HEK293 (cell line): ENCODE results near the gene PET100.

Experiments used
- CTCF ChIA-PET: fragments of 350-600 bp; formaldehyde crosslinking; extraction: SDS; loops from one replicate; lab custom pipeline; 2021; ENCODE audit warnings: antibody characterized with exemption; lab: Yijun Ruan, JAX
- POLR2A ChIA-PET: fragments of 300-600 bp; formaldehyde crosslinking; extraction: SDS; loops from one replicate; lab custom pipeline; 2020; ENCODE audit warnings: antibody characterized with exemption, inconsistent platforms; lab: Yijun Ruan, JAX
- H3K27ac ChIP-seq: fragments of 200-500 bp; sonication (Bioruptor generic); 2 replicates; pipeline ENCODE4 v1.5.1; 2014; ENCODE audit warnings: low read depth, low read length, control low read depth, inconsistent platforms; ENCODE audit errors: extremely low read depth
- H3K36me3 ChIP-seq, 2 experiments: fragments of 200-500 bp in 1 of 2; sonication (Bioruptor generic) in 1 of 2; 1 replicate in 1 of 2; 2 replicates in 1 of 2; pipeline ENCODE4 v1.5.1; 2014 to 2017; ENCODE audit warnings: inconsistent platforms in 2 of 2, low read length in 2 of 2; ENCODE audit not compliant: control insufficient read depth in 2 of 2, insufficient read depth in 1 of 2
- H3K4me1 ChIP-seq: fragments of 200-500 bp; sonication (Bioruptor generic); 2 replicates; pipeline ENCODE4 v1.5.1; 2014; ENCODE audit warnings: mild to moderate bottlenecking, low read length, inconsistent platforms; ENCODE audit not compliant: control insufficient read depth, insufficient read depth
- H3K4me3 ChIP-seq: 2 replicates; pipeline ENCODE4 v1.5.1; 2011; ENCODE audit warnings: low read depth, mild to moderate bottlenecking, control low read depth, low read length, moderate library complexity
- H3K9me3 ChIP-seq: fragments of 200-500 bp; sonication (Bioruptor generic); 2 replicates; pipeline ENCODE4 v1.5.1; 2014; ENCODE audit warnings: low read depth, low read length, inconsistent platforms; ENCODE audit not compliant: control insufficient read depth, insufficient read depth
- EGR2 ChIP-seq: fragments of 450-650 bp; formaldehyde crosslinking; IDR thresholded peaks from 2 replicates; pipeline ENCODE4 v1.5.1; 2016; ENCODE audit warnings: low read depth, missing biosample characterization, missing genetic modification characterization
- PRDM1 ChIP-seq: fragments of 450-650 bp; formaldehyde crosslinking; IDR thresholded peaks from 2 replicates; pipeline ENCODE4; 2016; ENCODE audit warnings: missing biosample characterization, missing genetic modification characterization
- TRIM28 ChIP-seq: IDR thresholded peaks from 2 replicates; pipeline ENCODE4 v1.6.1; 2011; ENCODE audit warnings: low read length, control low read depth, borderline replicate concordance
- ZBTB1 ChIP-seq: fragments of 450-650 bp; formaldehyde crosslinking; IDR thresholded peaks from 2 replicates; pipeline ENCODE4 v1.5.1; 2016; ENCODE audit warnings: missing biosample characterization, missing genetic modification characterization
- ZBTB17 ChIP-seq: fragments of 450-650 bp; formaldehyde crosslinking; IDR thresholded peaks from 2 replicates; pipeline ENCODE4 v1.5.1; 2016; ENCODE audit warnings: missing biosample characterization, missing genetic modification characterization
- ZNF146 ChIP-seq: fragments of 450-650 bp; formaldehyde crosslinking; IDR thresholded peaks from 2 replicates; pipeline ENCODE4 v1.5.1; 2016; ENCODE audit warnings: missing biosample characterization, missing genetic modification characterization
- ZNF211 ChIP-seq: fragments of 450-650 bp; formaldehyde crosslinking; IDR thresholded peaks from 2 replicates; pipeline ENCODE4 v1.5.1; 2016; ENCODE audit warnings: low read depth, missing biosample characterization, missing genetic modification characterization
- ZNF266 ChIP-seq: fragments of 450-650 bp; formaldehyde crosslinking; IDR thresholded peaks from 2 replicates; pipeline ENCODE4 v1.5.1; 2016; ENCODE audit warnings: missing biosample characterization, missing genetic modification characterization, low read depth
- ZNF366 ChIP-seq: fragments of 450-650 bp; formaldehyde crosslinking; conservative IDR thresholded peaks from 2 replicates; pipeline ENCODE4 v1.5.1; 2016; ENCODE audit warnings: missing biosample characterization, missing genetic modification characterization
- ZNF585B ChIP-seq: fragments of 450-650 bp; formaldehyde crosslinking; IDR thresholded peaks from 2 replicates; pipeline ENCODE4 v1.5.1; 2016; ENCODE audit warnings: missing biosample characterization, missing genetic modification characterization
- ZNF596 ChIP-seq: fragments of 450-650 bp; IDR thresholded peaks from 2 replicates; pipeline ENCODE4 v1.5.0; 2018; ENCODE audit warnings: missing biosample characterization, mild to moderate bottlenecking, missing genetic modification characterization, moderate library complexity
- ZSCAN23 ChIP-seq: fragments of 450-650 bp; formaldehyde crosslinking; IDR thresholded peaks from 2 replicates; pipeline ENCODE4 v1.5.1; 2016; ENCODE audit warnings: missing biosample characterization, missing genetic modification characterization
- ZXDB ChIP-seq: fragments of 450-650 bp; formaldehyde crosslinking; IDR thresholded peaks from 2 replicates; pipeline ENCODE4 v1.5.1; 2016; ENCODE audit warnings: missing biosample characterization, missing genetic modification characterization
- TF ChIP-seq, protein P1 (sequence below): fragments of 450-650 bp; formaldehyde crosslinking; IDR thresholded peaks from 2 replicates; pipeline ENCODE4 v1.5.1; 2016; ENCODE audit warnings: missing biosample characterization, missing genetic modification characterization
- TF ChIP-seq, protein P2 (sequence below): fragments of 450-650 bp; formaldehyde crosslinking; IDR thresholded peaks from 2 replicates; pipeline ENCODE4 v1.5.0; 2017; ENCODE audit warnings: missing biosample characterization, missing genetic modification characterization, borderline replicate concordance
- TF ChIP-seq, protein P3 (sequence below): fragments of 450-650 bp; formaldehyde crosslinking; IDR thresholded peaks from 2 replicates; pipeline ENCODE4 v1.5.1; 2017; ENCODE audit warnings: missing biosample characterization, missing genetic modification characterization
- TF ChIP-seq, protein P4 (sequence below): fragments of 450-650 bp; formaldehyde crosslinking; conservative IDR thresholded peaks from 2 replicates; pipeline ENCODE4 v1.5.1; 2016; ENCODE audit warnings: low read depth, missing biosample characterization, missing genetic modification characterization

PET100 gene

DNA sequence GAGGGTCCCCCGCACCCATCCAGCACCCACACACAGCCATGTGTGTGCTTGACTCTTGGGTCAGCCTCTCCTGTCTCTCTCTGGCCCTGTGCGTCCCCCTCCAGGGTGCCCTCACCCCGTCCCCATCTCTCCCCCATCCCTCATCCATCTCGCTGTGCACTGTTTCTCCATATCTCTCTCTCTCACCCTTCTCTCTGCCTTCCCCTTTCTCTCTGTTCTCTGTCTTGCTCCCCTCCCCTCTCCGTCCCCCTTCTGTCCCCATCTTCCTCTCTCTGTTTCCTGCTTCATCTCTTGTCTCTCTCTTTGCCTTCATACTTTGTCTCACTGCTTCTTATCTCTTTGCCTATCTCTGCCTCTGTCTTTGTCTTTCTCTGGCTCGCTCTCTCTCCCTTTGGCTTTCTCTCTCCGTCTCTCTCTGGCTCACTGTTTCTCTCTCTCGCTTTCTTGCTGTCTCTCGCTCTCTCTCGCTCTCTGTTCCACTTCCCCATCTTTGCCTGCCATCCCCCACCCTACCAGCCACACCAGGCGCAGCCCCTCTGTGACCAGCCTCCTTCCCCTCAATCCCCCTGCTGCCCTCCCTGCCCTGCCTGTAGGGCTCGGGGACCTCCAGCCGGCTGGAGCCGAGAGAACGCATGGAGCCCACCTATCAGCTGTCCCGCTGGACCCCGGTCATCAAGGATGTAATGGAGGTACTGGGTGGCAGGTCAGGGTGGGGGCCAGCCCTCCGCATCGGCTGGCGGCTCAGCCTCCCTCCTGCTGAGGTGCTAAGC lies 16.2 kb downstream of the PET100 start:
- H3K27ac ChIP-seq: no peak overlapping the region
- H3K36me3 ChIP-seq: peaks cover 0 to 8% of the 10 kb centered on the region in 2 experiments; a peak in 1 of 3 replicates
- POLR2A ChIA-PET: interaction anchor here (0.6 kb wide), 1 partner anchor 305 kb away, joined by 3 read pairs; no protein-coding TSS in a partner anchor
- CTCF ChIA-PET: interaction anchor here (0.6 kb wide), 1 partner anchor 156 kb away, joined by 3 read pairs; no protein-coding TSS in a partner anchor
- H3K9me3 ChIP-seq: no peaks in the 10 kb centered on the region
- no peak overlapping the region for H3K4me3 ChIP-seq
- TF ChIP-seq ZBTB17 (tag by site-specific recombination): 0 out of 2 replicates have a peak, but pooled peaks have one; percentile 24
- TF ChIP-seq ZNF366 (tag by site-specific recombination): peak; percentile 57
- TF ChIP-seq ZNF585B (tag by site-specific recombination): no peak
- TF ChIP-seq PRDM1 (tag by site-specific recombination): peak; percentile 97
- TF ChIP-seq ZBTB1 (tag by site-specific recombination): no peak
- TF ChIP-seq ZSCAN23 (tag by site-specific recombination): no peak
- peak; percentile 50; the same call in 1 of the 2 replicates for TF ChIP-seq ZNF596 (tag by site-specific recombination)
- H3K4me1 ChIP-seq: no peaks in the 10 kb centered on the region

DNA sequence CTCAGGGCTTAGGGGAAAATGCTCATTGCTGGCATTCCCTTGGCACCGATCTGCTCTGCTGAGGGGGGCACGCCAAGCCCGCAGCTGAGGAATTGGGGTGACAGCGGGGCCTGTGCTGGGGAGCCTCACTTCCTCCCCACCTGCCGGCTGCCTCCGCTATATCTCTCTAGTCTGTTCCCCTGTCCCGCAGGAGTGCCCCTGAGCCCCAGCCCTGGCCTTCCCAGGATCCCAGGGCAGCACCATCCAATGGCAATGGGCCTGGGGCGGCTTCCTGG lies 16.8 kb downstream of the PET100 start:
- H3K4me3 ChIP-seq: no peak overlapping the region
- H3K27ac ChIP-seq: no peak overlapping the region
- peaks cover 0 to 8% of the 10 kb centered on the region in 2 experiments; a peak in 1 of 3 replicates for H3K36me3 ChIP-seq
- CTCF ChIA-PET: interaction anchor here (0.6 kb wide), 1 partner anchor 156 kb away, joined by 3 read pairs; no protein-coding TSS in a partner anchor
- no peaks in the 10 kb centered on the region for H3K4me1 ChIP-seq
- TF ChIP-seq, protein P1, sequence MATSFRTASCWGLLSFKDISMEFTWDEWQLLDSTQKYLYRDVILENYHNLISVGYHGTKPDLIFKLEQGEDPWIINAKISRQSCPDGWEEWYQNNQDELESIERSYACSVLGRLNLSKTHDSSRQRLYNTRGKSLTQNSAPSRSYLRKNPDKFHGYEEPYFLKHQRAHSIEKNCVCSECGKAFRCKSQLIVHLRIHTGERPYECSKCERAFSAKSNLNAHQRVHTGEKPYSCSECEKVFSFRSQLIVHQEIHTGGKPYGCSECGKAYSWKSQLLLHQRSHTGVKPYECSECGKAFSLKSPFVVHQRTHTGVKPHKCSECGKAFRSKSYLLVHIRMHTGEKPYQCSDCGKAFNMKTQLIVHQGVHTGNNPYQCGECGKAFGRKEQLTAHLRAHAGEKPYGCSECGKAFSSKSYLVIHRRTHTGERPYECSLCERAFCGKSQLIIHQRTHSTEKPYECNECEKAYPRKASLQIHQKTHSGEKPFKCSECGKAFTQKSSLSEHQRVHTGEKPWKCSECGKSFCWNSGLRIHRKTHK (tag by site-specific recombination): no peak
- TF ChIP-seq ZNF211 (tag by site-specific recombination): no peak
- TF ChIP-seq ZNF146 (tag by site-specific recombination): no peak
- no peak for TF ChIP-seq ZXDB
- TF ChIP-seq, protein P2, sequence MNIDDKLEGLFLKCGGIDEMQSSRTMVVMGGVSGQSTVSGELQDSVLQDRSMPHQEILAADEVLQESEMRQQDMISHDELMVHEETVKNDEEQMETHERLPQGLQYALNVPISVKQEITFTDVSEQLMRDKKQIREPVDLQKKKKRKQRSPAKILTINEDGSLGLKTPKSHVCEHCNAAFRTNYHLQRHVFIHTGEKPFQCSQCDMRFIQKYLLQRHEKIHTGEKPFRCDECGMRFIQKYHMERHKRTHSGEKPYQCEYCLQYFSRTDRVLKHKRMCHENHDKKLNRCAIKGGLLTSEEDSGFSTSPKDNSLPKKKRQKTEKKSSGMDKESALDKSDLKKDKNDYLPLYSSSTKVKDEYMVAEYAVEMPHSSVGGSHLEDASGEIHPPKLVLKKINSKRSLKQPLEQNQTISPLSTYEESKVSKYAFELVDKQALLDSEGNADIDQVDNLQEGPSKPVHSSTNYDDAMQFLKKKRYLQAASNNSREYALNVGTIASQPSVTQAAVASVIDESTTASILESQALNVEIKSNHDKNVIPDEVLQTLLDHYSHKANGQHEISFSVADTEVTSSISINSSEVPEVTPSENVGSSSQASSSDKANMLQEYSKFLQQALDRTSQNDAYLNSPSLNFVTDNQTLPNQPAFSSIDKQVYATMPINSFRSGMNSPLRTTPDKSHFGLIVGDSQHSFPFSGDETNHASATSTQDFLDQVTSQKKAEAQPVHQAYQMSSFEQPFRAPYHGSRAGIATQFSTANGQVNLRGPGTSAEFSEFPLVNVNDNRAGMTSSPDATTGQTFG: no peak
- no peak for TF ChIP-seq ZNF266
- TF ChIP-seq, all 188 proteins: peak for 0
- POLR2A ChIA-PET: no interaction called here
- H3K9me3 ChIP-seq: no peaks in the 10 kb centered on the region

DNA sequence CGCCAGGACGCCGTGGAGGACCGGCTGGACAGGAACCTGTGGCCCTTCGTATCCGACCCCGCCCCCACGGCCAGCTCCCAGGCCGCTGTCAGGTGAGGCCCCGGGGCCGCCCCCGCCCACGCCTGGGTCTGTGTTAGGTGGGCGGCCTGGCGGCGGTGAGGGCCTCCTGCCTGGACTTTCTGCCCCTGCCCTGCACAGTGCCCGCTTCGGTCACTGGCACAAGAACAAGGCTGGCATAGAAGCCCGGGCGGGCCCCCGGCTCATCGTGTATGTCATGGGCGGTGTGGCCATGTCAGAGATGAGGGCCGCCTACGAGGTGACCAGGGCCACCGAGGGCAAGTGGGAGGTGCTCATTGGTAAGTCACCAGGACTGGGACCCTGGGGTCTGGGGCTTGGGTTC lies 17.6 kb downstream of the PET100 start:
- peaks cover 0 to 6% of the 10 kb centered on the region in 2 experiments; a peak in 1 of 3 replicates for H3K36me3 ChIP-seq
- TF ChIP-seq TRIM28 (no peak), ZNF366 (tag by site-specific recombination) (no peak), EGR2 (tag by site-specific recombination) (0 out of 2 replicates have a peak, but pooled peaks have one; percentile 19)
- TF ChIP-seq, protein P3, sequence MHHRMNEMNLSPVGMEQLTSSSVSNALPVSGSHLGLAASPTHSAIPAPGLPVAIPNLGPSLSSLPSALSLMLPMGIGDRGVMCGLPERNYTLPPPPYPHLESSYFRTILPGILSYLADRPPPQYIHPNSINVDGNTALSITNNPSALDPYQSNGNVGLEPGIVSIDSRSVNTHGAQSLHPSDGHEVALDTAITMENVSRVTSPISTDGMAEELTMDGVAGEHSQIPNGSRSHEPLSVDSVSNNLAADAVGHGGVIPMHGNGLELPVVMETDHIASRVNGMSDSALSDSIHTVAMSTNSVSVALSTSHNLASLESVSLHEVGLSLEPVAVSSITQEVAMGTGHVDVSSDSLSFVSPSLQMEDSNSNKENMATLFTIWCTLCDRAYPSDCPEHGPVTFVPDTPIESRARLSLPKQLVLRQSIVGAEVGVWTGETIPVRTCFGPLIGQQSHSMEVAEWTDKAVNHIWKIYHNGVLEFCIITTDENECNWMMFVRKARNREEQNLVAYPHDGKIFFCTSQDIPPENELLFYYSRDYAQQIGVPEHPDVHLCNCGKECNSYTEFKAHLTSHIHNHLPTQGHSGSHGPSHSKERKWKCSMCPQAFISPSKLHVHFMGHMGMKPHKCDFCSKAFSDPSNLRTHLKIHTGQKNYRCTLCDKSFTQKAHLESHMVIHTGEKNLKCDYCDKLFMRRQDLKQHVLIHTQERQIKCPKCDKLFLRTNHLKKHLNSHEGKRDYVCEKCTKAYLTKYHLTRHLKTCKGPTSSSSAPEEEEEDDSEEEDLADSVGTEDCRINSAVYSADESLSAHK (tag by site-specific recombination): no peak
- TF ChIP-seq, protein P4, sequence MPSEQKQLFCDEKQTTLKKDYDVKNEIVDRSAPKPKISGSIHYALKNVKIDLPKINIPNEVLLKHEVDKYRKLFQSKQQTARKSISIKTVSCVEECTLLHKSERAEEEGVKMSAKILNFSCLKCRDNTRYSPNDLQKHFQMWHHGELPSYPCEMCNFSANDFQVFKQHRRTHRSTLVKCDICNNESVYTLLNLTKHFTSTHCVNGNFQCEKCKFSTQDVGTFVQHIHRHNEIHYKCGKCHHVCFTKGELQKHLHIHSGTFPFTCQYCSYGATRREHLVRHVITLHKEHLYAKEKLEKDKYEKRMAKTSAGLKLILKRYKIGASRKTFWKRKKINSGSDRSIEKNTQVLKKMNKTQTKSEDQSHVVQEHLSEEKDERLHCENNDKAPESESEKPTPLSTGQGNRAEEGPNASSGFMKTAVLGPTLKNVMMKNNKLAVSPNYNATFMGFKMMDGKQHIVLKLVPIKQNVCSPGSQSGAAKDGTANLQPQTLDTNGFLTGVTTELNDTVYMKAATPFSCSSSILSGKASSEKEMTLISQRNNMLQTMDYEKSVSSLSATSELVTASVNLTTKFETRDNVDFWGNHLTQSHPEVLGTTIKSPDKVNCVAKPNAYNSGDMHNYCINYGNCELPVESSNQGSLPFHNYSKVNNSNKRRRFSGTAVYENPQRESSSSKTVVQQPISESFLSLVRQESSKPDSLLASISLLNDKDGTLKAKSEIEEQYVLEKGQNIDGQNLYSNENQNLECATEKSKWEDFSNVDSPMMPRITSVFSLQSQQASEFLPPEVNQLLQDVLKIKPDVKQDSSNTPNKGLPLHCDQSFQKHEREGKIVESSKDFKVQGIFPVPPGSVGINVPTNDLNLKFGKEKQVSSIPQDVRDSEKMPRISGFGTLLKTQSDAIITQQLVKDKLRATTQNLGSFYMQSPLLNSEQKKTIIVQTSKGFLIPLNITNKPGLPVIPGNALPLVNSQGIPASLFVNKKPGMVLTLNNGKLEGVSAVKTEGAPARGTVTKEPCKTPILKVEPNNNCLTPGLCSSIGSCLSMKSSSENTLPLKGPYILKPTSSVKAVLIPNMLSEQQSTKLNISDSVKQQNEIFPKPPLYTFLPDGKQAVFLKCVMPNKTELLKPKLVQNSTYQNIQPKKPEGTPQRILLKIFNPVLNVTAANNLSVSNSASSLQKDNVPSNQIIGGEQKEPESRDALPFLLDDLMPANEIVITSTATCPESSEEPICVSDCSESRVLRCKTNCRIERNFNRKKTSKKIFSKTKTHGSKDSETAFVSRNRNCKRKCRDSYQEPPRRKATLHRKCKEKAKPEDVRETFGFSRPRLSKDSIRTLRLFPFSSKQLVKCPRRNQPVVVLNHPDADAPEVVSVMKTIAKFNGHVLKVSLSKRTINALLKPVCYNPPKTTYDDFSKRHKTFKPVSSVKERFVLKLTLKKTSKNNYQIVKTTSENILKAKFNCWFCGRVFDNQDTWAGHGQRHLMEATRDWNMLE: no peak
- POLR2A ChIA-PET: no interaction called here
- H3K4me3 ChIP-seq: no peak overlapping the region
- H3K9me3 ChIP-seq: no peaks in the 10 kb centered on the region
- CTCF ChIA-PET: no interaction called here
- H3K27ac ChIP-seq: no peak overlapping the region
- H3K4me1 ChIP-seq: no peaks in the 10 kb centered on the region
